ENCODE data around the gene B3GALT6.
A peak's percentile ranks its signal among the peaks of the same experiment; 100 is the strongest.
"Not testable (repeated sequence)": the region's sequence is repeated elsewhere in the genome, so short reads cannot be mapped to it uniquely, and the experiment has no call there.

B3GALT6 gene

DNA sequence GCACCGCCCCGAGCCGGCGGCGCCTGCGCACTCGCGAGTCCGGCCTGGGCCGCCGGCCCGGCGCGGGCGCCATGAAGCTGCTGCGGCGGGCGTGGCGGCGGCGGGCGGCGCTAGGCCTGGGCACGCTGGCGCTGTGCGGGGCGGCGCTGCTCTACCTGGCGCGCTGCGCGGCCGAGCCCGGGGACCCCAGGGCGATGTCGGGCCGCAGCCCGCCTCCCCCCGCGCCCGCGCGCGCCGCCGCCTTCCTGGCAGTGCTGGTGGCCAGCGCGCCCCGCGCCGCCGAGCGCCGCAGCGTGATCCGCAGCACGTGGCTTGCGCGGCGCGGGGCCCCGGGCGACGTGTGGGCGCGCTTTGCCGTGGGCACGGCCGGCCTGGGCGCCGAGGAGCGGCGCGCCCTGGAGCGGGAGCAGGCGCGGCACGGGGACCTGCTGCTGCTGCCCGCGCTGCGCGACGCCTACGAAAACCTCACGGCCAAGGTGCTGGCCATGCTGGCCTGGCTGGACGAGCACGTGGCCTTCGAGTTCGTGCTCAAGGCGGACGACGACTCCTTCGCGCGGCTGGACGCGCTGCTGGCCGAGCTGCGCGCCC lies at the start of gene B3GALT6:
Gene B3GALT6, plus strand, starts transcription at position 30 of the 588 bp plus-strand sequence. Its CDS starts 42 bp downstream, at position 72.
- DNase-seq, result no peak

DNA sequence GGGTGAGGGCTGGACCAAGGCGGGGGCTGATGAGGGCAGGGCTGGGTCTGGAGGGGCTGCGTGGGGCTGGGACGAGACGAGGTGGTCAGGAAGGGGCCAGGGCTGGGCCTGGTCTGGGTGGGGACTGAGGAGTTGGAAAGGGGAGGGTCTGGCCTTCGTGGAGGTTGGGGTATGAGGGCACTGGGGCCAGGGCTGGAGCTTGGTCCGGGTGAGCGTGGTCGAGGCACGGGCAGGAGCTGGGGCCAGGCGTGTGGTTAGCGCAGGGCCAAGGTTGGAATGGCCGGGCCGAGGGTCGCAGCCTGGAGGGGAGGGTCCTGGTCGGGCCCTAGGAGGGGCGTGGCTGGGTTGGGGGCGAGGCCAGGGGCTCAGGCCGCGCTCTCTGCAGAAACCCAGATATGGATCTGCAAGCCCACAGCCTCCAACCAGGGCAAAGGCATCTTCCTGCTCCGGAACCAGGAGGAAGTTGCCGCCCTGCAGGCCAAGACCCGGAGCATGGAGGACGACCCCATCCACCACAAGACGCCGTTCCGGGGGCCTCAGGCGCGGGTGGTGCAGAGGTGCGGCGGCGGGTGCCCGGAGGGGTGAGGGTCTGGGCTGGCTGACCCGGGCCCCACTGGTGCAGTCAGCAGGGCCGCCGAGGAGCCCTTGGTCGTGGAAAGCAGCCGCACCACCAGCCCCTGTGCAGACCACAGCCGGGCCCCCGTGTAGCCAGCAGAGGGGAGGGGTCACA lies 49.4 kb upstream of the B3GALT6 start:
- DNase-seq, result no peak

- no peak for DNase-seq
Measured at GRCh38 chr1:1183221-1183747, 48.8 kb upstream of the B3GALT6 start.

DNA sequence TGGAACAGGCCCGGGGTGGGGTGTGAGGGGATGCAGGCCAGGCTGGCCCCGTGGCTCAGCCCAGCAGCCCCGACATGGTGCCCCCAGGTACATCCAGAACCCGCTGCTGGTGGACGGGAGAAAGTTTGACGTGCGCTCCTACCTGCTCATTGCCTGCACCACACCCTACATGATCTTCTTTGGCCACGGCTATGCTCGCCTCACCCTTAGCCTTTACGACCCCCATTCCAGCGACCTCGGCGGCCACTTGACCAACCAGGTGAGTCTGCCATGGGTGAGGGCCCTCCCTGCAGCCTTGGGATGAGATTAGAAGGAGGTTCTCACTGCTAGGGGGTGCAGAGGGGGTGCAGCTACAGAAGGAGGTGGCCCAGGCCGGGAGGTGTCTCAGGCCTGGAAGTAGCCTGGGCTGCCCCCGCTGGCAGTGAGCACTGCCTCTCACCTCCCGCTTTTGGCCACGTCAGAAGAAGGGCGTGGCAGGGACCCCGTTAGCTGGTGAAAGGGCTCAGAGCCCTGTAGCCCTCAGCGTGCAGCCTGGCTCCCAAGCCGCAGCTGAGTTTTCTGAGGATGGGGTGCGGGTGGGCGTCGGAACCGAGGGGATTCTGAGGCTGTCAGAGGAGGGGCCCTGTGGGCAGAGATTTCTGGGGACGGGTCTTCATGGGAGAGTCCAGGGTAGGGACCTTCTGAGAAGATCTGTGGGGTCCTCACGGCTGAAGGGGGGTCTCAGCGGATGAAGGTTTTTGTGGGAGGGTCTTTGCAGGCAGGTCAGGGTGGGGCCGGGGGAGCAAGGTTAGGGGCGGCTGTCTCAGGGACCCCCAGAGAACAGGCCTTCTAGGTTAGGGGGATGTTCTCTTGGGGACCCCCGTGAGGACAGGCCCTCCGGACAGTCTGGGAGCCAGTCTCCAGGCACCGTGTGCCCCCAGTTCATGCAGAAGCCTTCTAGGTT lies 47.9 kb upstream of the B3GALT6 start:
- no peak for DNase-seq

GRCh38 chr1:1185101-1185765 lies 46.8 kb upstream of the B3GALT6 start:
- no peak for DNase-seq

GRCh38 chr1:1187938-1188337 lies 44.1 kb upstream of the B3GALT6 start:
- DNase-seq, result no peak

GRCh38 chr1:1189111-1189510 lies 42.9 kb upstream of the B3GALT6 start:
- DNase-seq, result no peak

DNA sequence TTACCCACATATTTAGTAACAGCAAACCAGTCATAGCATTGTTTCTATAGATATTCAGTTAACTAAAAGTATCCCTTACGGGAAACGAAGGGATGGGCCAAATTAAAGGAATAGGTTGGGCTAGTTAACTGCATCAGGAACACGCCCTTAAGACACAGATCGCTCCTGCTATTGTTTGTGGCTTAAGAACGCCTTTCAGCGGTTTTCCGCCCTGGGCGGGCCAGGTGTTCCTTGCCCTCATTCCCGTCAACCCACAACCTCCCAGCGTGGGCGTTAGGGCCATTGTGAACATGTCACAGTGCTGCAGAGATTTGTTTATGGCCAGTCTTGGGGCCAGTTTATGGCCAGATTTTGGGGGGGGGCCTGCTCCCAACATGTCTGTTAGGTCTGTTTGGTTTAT lies 40.3 kb upstream of the B3GALT6 start:
- DNase-seq, result no peak

GRCh38 chr1:1194723-1195122 lies 37.3 kb upstream of the B3GALT6 start:
- DNase-seq, result no peak

GRCh38 chr1:1195726-1196125 lies 36.3 kb upstream of the B3GALT6 start:
- DNase-seq, result not testable (repeated sequence)

GRCh38 chr1:1196431-1197187 lies 35.4 kb upstream of the B3GALT6 start:
- no peak for DNase-seq

GRCh38 chr1:1197188-1197500 lies 34.9 kb upstream of the B3GALT6 start:
- DNase-seq, result no peak

GRCh38 chr1:1197551-1198422 lies 34.2 kb upstream of the B3GALT6 start:
- no peak for DNase-seq

- no peak for DNase-seq
Measured at GRCh38 chr1:1198423-1199140, 33.5 kb upstream of the B3GALT6 start.

DNA sequence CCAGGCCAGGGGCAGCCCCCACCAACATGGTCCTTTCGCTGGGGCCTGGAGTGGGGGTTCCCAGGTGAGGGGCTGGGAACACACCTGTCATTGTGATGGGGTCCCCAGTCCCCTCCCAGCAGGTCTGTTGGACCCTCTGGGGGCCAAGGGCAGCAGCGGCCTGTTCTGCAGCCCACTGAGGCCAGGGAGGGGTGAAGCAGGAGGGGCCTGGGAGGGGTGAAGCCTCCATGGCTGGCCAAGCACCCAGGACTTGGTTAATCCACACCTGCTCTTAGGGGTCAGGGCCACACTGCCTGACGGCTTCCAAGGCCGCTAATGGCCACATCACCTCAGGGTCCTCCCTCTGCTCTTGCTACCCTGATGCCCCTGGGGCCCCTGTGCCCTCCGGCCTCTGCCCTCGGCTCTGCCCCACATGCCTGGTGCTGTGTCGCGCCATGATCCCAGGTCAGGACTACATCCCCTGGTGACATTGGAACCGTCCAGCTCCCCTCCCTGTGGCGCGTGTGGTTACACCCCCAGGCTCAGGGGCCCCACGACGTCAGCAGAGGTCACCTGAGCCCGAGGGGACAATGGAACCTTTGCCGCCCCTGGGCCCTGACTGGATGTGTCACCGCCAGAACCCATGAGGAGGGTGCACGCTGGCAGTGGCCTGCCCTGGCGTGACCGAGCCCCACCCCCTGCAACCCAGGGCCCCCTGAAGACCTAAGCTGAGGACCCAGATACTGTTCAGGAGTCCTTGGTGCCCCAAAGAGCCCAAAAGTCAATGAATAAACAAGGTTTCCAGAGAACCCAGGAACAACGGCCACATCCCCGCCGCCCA lies 32.7 kb upstream of the B3GALT6 start:
- DNase-seq, result no peak

DNA sequence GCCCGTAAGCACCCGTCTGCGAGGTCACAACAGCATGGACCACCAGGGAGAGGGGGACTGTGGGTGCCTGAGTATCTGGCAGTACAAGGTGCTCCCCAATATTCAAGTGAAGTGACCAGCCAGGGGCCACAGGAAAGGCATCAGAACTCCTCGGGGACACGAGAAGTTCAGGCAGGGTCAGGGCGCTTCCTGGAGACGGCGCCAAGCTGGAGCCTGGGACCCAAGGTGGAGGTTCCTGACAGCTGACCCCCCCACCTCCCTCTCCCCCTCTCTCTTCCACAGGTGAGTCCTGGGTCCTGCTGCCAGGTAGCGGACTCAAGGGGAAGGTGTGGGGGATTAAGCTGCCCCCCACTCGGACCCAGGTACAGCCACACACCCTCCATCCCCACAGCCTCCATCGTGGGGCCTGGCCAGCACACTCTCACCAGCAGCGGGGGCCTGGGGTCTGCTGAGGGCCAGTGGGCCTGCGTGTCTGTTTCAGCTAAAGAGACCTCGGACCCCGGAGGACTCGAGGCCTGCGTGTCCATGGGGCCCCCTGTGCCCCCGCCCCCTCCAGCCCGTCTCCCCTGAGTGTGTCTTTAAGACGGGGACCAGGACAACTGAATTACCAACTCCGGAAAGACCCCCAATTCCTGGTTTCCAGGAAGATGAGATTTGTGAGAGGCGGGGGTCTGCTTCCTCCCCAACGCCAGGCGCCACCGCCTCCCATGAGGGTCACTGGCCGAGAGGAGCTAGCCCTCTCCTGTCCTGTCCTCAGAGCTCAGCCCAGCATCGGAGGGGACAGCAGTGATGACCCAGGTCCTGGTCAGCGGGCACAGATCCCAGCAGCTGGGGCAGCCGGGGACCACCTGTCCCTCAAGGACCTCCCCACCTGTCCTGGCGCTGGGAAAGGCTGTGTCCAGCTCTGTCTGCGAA lies 31.8 kb upstream of the B3GALT6 start:
- no peak for DNase-seq

GRCh38 chr1:1200876-1201810 lies 30.9 kb upstream of the B3GALT6 start:
- DNase-seq, result peak; percentile 75

All from activated CD4-positive, alpha-beta T cell treated with anti-CD3 and anti-CD28 coated beads, Interleukin-10, Interleukin-2, amounts not matched to agents 100 ng/mL and 50 ng/mL, durations not matched to agents 16 hours and 8 hours (primary cell).